Medulla oblongata (tissue), 1 donor: Measurements from ENCODE around the gene ANKRD44.
A peak's percentile ranks its signal among the peaks of the same experiment; 100 is the strongest.

Experiments used
- DNase-seq: peaks from one replicate; pipeline ENCODE4 v3.0.0-alpha.2; 2015; ENCODE audit errors: extremely low spot score

ANKRD44 gene

GRCh38 chr2:197179744-197180498 lies 130.7 kb downstream of the ANKRD44 start:
- DNase-seq, result no peak

- no peak for DNase-seq
Measured at GRCh38 chr2:197176522-197176921, 134.1 kb downstream of the ANKRD44 start.

- no peak for DNase-seq
Measured at GRCh38 chr2:197174539-197175094, 136.0 kb downstream of the ANKRD44 start.

- DNase-seq, result no peak
Measured at GRCh38 chr2:197171582-197171981, 139.0 kb downstream of the ANKRD44 start.

GRCh38 chr2:197170208-197170607 lies 140.4 kb downstream of the ANKRD44 start:
- no peak for DNase-seq

GRCh38 chr2:197168705-197169104 lies 141.9 kb downstream of the ANKRD44 start:
- DNase-seq, result peak; percentile 84

GRCh38 chr2:197167608-197168314 lies 142.8 kb downstream of the ANKRD44 start:
- peak; percentile 37 for DNase-seq

GRCh38 chr2:197165020-197165419 lies 145.6 kb downstream of the ANKRD44 start:
- DNase-seq, result no peak

- no peak for DNase-seq
Measured at GRCh38 chr2:197164141-197164754, 146.3 kb downstream of the ANKRD44 start.

GRCh38 chr2:197163712-197164140 lies 146.9 kb downstream of the ANKRD44 start:
- no peak for DNase-seq

GRCh38 chr2:197161774-197162173 lies 148.8 kb downstream of the ANKRD44 start:
- peak; percentile 52 for DNase-seq

GRCh38 chr2:197159661-197160211 lies 150.8 kb downstream of the ANKRD44 start:
- DNase-seq, result no peak

GRCh38 chr2:197158591-197159550 lies 151.7 kb downstream of the ANKRD44 start:
- DNase-seq, result no peak

GRCh38 chr2:197157879-197158537 lies 152.6 kb downstream of the ANKRD44 start:
- no peak for DNase-seq

- no peak for DNase-seq
Measured at GRCh38 chr2:197156771-197157170, 153.8 kb downstream of the ANKRD44 start.

- DNase-seq, result peak; percentile 84
Measured at GRCh38 chr2:197152451-197153228, 157.9 kb downstream of the ANKRD44 start.

- no peak for DNase-seq
Measured at GRCh38 chr2:197149546-197149945, 161.0 kb downstream of the ANKRD44 start.

GRCh38 chr2:197148401-197148800 lies 162.2 kb downstream of the ANKRD44 start:
- no peak for DNase-seq

- no peak for DNase-seq
Measured at GRCh38 chr2:197147942-197148341, 162.6 kb downstream of the ANKRD44 start.

GRCh38 chr2:197146995-197147394 lies 163.6 kb downstream of the ANKRD44 start:
- no peak for DNase-seq
